Urinary bladder (tissue), 4 donors: Measurements from ENCODE around the gene CORO6. TPM values are rescaled to one million over a fixed set of nuclear protein-coding genes. Genes with fewer than 3 reads are reported as not detected.
"Not testable (repeated sequence)": the region's sequence is repeated elsewhere in the genome, so short reads cannot be mapped to it uniquely, and the experiment has no call there.

Source experiments
- DNase-seq: peaks from one replicate; pipeline ENCODE4 v3.0.0-alpha.2; 2015; ENCODE audit errors: extremely low spot score
- H3K27ac ChIP-seq: one replicate; pipeline ENCODE4 v1.5.1; 2013; ENCODE audit warnings: low read depth, mild to moderate bottlenecking, moderate library complexity
- H3K36me3 ChIP-seq: one replicate; pipeline ENCODE4 v1.6.1; 2013; ENCODE audit warnings: mild to moderate bottlenecking, moderate library complexity; ENCODE audit not compliant: insufficient read depth
- H3K4me1 ChIP-seq: one replicate; pipeline ENCODE4 v1.6.1; 2013; ENCODE audit warnings: mild to moderate bottlenecking, moderate library complexity; ENCODE audit not compliant: insufficient read depth
- H3K4me3 ChIP-seq: one replicate; pipeline ENCODE4 v1.5.1; 2013; ENCODE audit warnings: low read depth, low read length
- WGBS: extraction: QIAGEN DNeasy Blood & Tissue Kit; methylation state at CpG from one replicate; pipeline ENCODE4 v1.1.7; 2013; 5-methylcytosine and 5-hydroxymethylcytosine counted together
- polyA plus RNA-seq: library from polyadenylated mRNA; stranded (reverse); fragments of 200-250 nt; gene quantifications from one replicate; pipeline ENCODE4 v1.2.3, GENCODE V29; 2013
- total RNA-seq: library from RNA; depleted of rRNA; stranded (reverse); fragments of >200 nt; gene quantifications from one replicate; pipeline ENCODE4 v1.2.3, GENCODE V29; 2014
- donor health status: healthy with polysubstance abuse.
- donor health status: healthy.

CORO6 gene
- total RNA-seq: 5.2 TPM
- 35.0 TPM for polyA plus RNA-seq

- Histone ChIP-seq H3K4me3 (peak within 1 kb of the TSS; percentile 53), H3K36me3 (no peaks in the 10 kb centered on the region), H3K27ac (no peak within 1 kb of the TSS), H3K4me1 (no peaks in the 10 kb centered on the region)
- 2% methylated on average over 77 of the region's 77 CpGs for WGBS
- no peak for DNase-seq
Observed at GRCh38 chr17:29622337-29623282, at the start of gene CORO6. Gene CORO6, minus strand, starts transcription at chr17:29622912. Its CDS starts 1,491 bp downstream, at chr17:29621421.

- Histone ChIP-seq H3K27ac (no peak overlapping the region), H3K4me1 (no peaks in the 10 kb centered on the region), H3K4me3 (no peak overlapping the region), H3K36me3 (peaks cover 3% of the 10 kb centered on the region)
- no peak for DNase-seq
- WGBS: 93% methylated on average over 5 of the region's 5 CpGs
Observed at GRCh38 chr17:29671661-29672060, 48.9 kb upstream of the CORO6 start.

- H3K4me1 ChIP-seq: no peaks in the 10 kb centered on the region
- H3K4me3 ChIP-seq: no peak overlapping the region
- peaks cover 3% of the 10 kb centered on the region for H3K36me3 ChIP-seq
- no peak for DNase-seq
- H3K27ac ChIP-seq: no peak overlapping the region
Observed at GRCh38 chr17:29669266-29669665, 46.6 kb upstream of the CORO6 start.

GRCh38 chr17:29667969-29668368 lies 45.3 kb upstream of the CORO6 start:
- Histone ChIP-seq H3K36me3 (peaks cover 3% of the 10 kb centered on the region), H3K27ac (no peak overlapping the region), H3K4me1 (no peaks in the 10 kb centered on the region), H3K4me3 (no peak overlapping the region)
- no peak for DNase-seq

- no peak overlapping the region for H3K4me3 ChIP-seq
- peaks cover 3% of the 10 kb centered on the region for H3K36me3 ChIP-seq
- DNase-seq: no peak
- H3K27ac ChIP-seq: peak overlapping the region; percentile 50
- 29% methylated on average over 1 of the region's 1 CpG for WGBS
- H3K4me1 ChIP-seq: no peaks in the 10 kb centered on the region
Observed at GRCh38 chr17:29665481-29665810, 42.7 kb upstream of the CORO6 start.

GRCh38 chr17:29664743-29665480 lies 42.2 kb upstream of the CORO6 start:
- no peaks in the 10 kb centered on the region for H3K4me1 ChIP-seq
- peaks cover 3% of the 10 kb centered on the region for H3K36me3 ChIP-seq
- H3K4me3 ChIP-seq: no peak overlapping the region
- peak overlapping the region; percentile 50 for H3K27ac ChIP-seq
- no peak for DNase-seq
- WGBS: 59% methylated on average over 2 of the region's 2 CpGs

- no peaks in the 10 kb centered on the region for H3K4me1 ChIP-seq
- peaks cover 5% of the 10 kb centered on the region for H3K36me3 ChIP-seq
- no peak for DNase-seq
- no peak overlapping the region for H3K4me3 ChIP-seq
- WGBS: 31% methylated on average over 1 of the region's 1 CpG
- H3K27ac ChIP-seq: no peak overlapping the region
Observed at GRCh38 chr17:29663155-29663554, 40.4 kb upstream of the CORO6 start.

GRCh38 chr17:29661213-29661612 lies 38.5 kb upstream of the CORO6 start:
- Histone ChIP-seq H3K36me3 (peaks cover 1% of the 10 kb centered on the region), H3K27ac (no peak overlapping the region), H3K4me3 (no peak overlapping the region), H3K4me1 (no peaks in the 10 kb centered on the region)
- 80% methylated on average over 2 of the region's 2 CpGs for WGBS
- DNase-seq: no peak

- Histone ChIP-seq H3K4me1 (peaks cover 2% of the 10 kb centered on the region), H3K4me3 (no peak overlapping the region), H3K27ac (no peak overlapping the region), H3K36me3 (peaks cover 1% of the 10 kb centered on the region)
- 85% methylated on average over 2 of the region's 2 CpGs for WGBS
- no peak for DNase-seq
Observed at GRCh38 chr17:29659155-29659554, 36.4 kb upstream of the CORO6 start.

- Histone ChIP-seq H3K36me3 (peaks cover 1% of the 10 kb centered on the region), H3K27ac (no peak overlapping the region), H3K4me1 (peaks cover 2% of the 10 kb centered on the region), H3K4me3 (no peak overlapping the region)
- WGBS: 90% methylated on average over 6 of the region's 6 CpGs
- DNase-seq: no peak
Observed at GRCh38 chr17:29655323-29655722, 32.6 kb upstream of the CORO6 start.

- Histone ChIP-seq H3K4me1 (peaks cover 2% of the 10 kb centered on the region), H3K36me3 (no peaks in the 10 kb centered on the region), H3K4me3 (no peak overlapping the region), H3K27ac (no peak overlapping the region)
- WGBS: 63% methylated on average over 1 of the region's 1 CpG
- no peak for DNase-seq
Observed at GRCh38 chr17:29653995-29654714, 31.4 kb upstream of the CORO6 start.

GRCh38 chr17:29652976-29653375 lies 30.3 kb upstream of the CORO6 start:
- no peak for DNase-seq
- Histone ChIP-seq H3K4me3 (no peak overlapping the region), H3K36me3 (no peaks in the 10 kb centered on the region), H3K27ac (no peak overlapping the region), H3K4me1 (peaks cover 2% of the 10 kb centered on the region)

- 96% methylated on average over 7 of the region's 7 CpGs for WGBS
- not testable (repeated sequence) for H3K4me3 ChIP-seq, H3K36me3 ChIP-seq, H3K4me1 ChIP-seq, H3K27ac ChIP-seq, DNase-seq
Observed at GRCh38 chr17:29651913-29652312, 29.2 kb upstream of the CORO6 start.
